CD4-positive, alpha-beta memory T cell (primary cell): ENCODE results near the gene ECE1. TPM values are rescaled to one million over a fixed set of nuclear protein-coding genes. Genes with fewer than 3 reads are reported as not detected.

ENCODE experiments used
- CTCF ChIA-PET: fragments of 350-600 bp; sonication (Branson Sonifier 250); formaldehyde crosslinking; loops from one replicate; lab custom pipeline; 2021; ENCODE audit warnings: inconsistent platforms; ENCODE audit not compliant: partially characterized antibody; lab: Charles Lee
- POLR2A ChIA-PET: fragments of 350-600 bp; sonication (Branson Sonifier 250); formaldehyde crosslinking; loops from one replicate; lab custom pipeline; 2021; ENCODE audit not compliant: partially characterized antibody; lab: Charles Lee
- DNase-seq, 5 donors: peaks; one replicate each; pipeline versions ENCODE4 v3.0.0 to v3.0.0-alpha.2; 2020 to 2022; ENCODE audit warnings: mixed read lengths in 1 of 5
- H3K27ac ChIP-seq: one replicate; pipeline ENCODE4 v1.7.0; 2013; ENCODE audit warnings: low read depth, low read length
- H3K27me3 ChIP-seq: 2 replicates; pipeline ENCODE4 v1.7.0; 2013; ENCODE audit warnings: mild to moderate bottlenecking, low read length, moderate library complexity; ENCODE audit not compliant: insufficient read depth
- H3K36me3 ChIP-seq: 2 replicates; pipeline ENCODE4 v1.7.0; 2013; ENCODE audit warnings: mild to moderate bottlenecking, low read length, moderate library complexity; ENCODE audit not compliant: insufficient read depth
- H3K4me1 ChIP-seq: 2 replicates; pipeline ENCODE4 v1.7.0; 2013; ENCODE audit warnings: mild to moderate bottlenecking, low read length, moderate library complexity; ENCODE audit not compliant: insufficient read depth
- H3K4me3 ChIP-seq, 2 donors: one replicate each; pipeline ENCODE4 v1.7.0; 2013; ENCODE audit warnings: low read length in 2 of 2, mild to moderate bottlenecking in 1 of 2
- H3K9me3 ChIP-seq, 2 donors: one replicate each; pipeline ENCODE4 v1.7.0; 2013; ENCODE audit warnings: low read length in 2 of 2, control low read depth in 1 of 2; ENCODE audit not compliant: control insufficient read depth in 1 of 2
- H3K27ac Mint-ChIP-seq, 7 donors: one replicate each; pipeline ENCODE4 v1.8.0; 2020 to 2021; ENCODE audit warnings: mixed read lengths in 7 of 7, mild to moderate bottlenecking in 6 of 7, inconsistent platforms in 3 of 7, moderate library complexity in 3 of 7
- H3K27me3 Mint-ChIP-seq, 2 donors: one replicate each; pipeline ENCODE4 v1.8.0; 2020 to 2021; ENCODE audit warnings: mixed read lengths in 2 of 2
- H3K36me3 Mint-ChIP-seq, 2 donors: one replicate each; pipeline ENCODE4 v1.8.0; 2020 to 2021; ENCODE audit warnings: mixed read lengths in 2 of 2, inconsistent platforms in 1 of 2, mild to moderate bottlenecking in 1 of 2
- H3K4me1 Mint-ChIP-seq, 4 donors: one replicate each; pipeline ENCODE4 v1.8.0; 2020 to 2021; ENCODE audit warnings: mixed read lengths in 4 of 4, mild to moderate bottlenecking in 1 of 4
- H3K4me3 Mint-ChIP-seq, 8 donors: one replicate each; pipeline ENCODE4 v1.8.0; 2020 to 2021; ENCODE audit warnings: mixed read lengths in 8 of 8, mild to moderate bottlenecking in 7 of 8, moderate library complexity in 6 of 8, inconsistent platforms in 3 of 8
- H3K9me3 Mint-ChIP-seq, 8 donors: one replicate each; pipeline ENCODE4 v1.8.0; 2020 to 2021; ENCODE audit warnings: mixed read lengths in 8 of 8, mild to moderate bottlenecking in 5 of 8, inconsistent platforms in 3 of 8, moderate library complexity in 1 of 8
- intact Hi-C: fragments of 100-400 bp; cut with micrococcal nuclease; formaldehyde crosslinking; loops from one replicate; pipeline ENCODE4 v1.15.1; 2023
- polyA plus RNA-seq, 2 donors: library from polyadenylated mRNA; unstranded; fragments of 300-500 nt; fragmentation: Illumina TruSeq; gene quantifications; one replicate each; pipeline ENCODE4 v1.2.3, GENCODE V29; 2021
- total RNA-seq, 2 experiments: library from RNA; stranded (reverse); gene quantifications; one replicate each; pipeline ENCODE4 v1.2.3, GENCODE V29; 2021

ECE1 gene
- total and polyA plus RNA-seq, 4 experiments from 2014 or later, result 10.0 to 104 (median 75.6) TPM

DNA sequence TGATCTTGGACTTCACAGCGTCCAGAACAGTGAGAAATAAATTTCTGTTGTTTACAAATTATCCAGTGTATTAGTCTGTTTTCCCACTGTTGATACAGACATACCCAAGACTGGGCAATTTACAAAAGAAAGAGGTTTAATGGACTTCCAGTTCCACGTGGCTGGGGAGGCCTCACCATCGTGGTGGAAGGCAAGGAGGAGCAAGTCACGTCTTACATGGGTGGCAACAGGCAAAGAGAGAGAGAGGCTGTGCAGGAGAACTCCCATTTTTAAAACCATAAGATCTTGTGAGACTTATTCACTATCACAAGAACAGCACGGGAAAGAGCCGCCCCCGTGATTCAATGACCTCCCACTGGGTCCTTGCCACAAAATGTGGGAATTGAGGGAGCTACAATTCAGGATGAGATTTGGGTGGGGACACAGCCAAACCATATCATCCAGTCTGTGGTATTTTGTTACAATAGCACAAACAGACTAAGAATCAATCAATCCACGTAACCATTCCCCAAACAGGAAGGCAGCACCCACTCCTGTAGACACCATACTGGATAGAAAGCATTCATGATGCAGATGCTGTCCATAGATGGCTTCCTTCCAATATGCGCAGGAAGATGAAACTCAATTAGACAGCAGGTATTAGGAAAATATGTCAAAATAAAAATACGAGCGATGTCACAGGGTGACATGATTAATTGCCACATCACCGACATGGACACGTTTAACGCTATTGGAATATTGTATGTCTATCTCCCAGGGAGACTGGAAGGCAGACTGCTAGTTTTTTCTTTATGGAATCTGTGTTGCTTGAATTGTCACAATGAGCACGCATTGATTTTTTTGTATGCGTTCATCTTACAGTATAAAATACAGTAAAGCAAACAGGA lies 22.8 kb downstream of the ECE1 start:
- Mint-ChIP-seq H3K27me3 (no peaks in the 10 kb centered on the region), H3K9me3 (no peaks in the 10 kb centered on the region), H3K4me3 (no peak overlapping the region), H3K27ac (peak overlapping the region in 3 of 7 donors; percentile 42 to 78 (median 74)), H3K4me1 (peaks cover 9 to 36% (median 21%) of the 10 kb centered on the region in 4 donors), H3K36me3 (peaks cover 30 to 67% of the 10 kb centered on the region in 2 donors)
- H3K36me3 ChIP-seq, result peaks cover 57% of the 10 kb centered on the region
- H3K27ac ChIP-seq, result no peak overlapping the region
- H3K4me1 ChIP-seq, result peaks cover 24% of the 10 kb centered on the region
- H3K9me3 ChIP-seq, result no peaks in the 10 kb centered on the region
- POLR2A ChIA-PET, result interaction anchor here (0.7 to 1.1 kb wide), 2 partner anchors 27 to 42 kb away, joined by 3 read pairs; no protein-coding TSS in a partner anchor
- H3K27me3 ChIP-seq, result no peaks in the 10 kb centered on the region
- DNase-seq, result no peak
- CTCF ChIA-PET, result interaction anchor here (0.7 to 8.6 kb wide), 8 partner anchors 11 to 100 kb away, joined by 3 to 145 read pairs (median 60); partner anchors contain the start of gene ECE1
- no peak overlapping the region for H3K4me3 ChIP-seq
- intact Hi-C loops, result no loop called here

DNA sequence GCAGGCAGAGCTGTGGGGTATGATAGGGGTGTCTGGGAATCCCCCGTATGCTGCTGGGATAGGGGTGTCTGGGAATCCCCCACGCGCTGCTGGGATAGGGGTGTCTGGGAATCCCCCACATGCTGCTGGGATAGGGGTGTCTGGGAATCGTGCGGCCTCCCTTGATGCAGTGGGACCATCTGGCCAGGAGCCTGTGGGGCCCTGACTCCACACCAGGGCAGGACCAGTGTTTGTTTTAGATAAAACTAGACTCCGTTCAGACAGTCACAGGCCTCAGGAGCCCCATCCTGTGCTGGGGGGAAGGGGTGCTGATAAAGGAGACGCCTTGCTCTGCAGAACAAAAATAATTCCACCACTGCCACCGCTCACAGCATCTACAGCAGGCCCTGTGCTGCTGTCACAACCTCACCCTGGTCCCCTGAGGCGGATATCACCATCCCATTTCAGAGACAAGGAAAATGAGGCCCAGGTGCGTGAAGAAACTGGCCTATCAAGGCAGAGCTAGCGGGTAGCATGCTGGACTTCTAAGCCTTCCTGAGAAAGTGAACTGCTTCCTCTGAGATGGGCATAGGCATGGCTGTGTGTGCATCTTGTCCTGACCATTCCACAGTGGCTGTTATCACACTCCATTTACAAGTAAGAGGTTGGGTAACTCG lies 24.0 kb downstream of the ECE1 start:
- no peaks in the 10 kb centered on the region for H3K27me3 ChIP-seq
- CTCF ChIA-PET, result interaction anchor here (8.6 kb wide), 1 partner anchor 24 kb away, joined by 144 read pairs; the partner anchor contains the start of gene ECE1
- POLR2A ChIA-PET, result no interaction called here
- no peak overlapping the region for H3K27ac ChIP-seq
- peaks cover 51% of the 10 kb centered on the region for H3K36me3 ChIP-seq
- Mint-ChIP-seq H3K27ac (no peak overlapping the region), H3K4me1 (peaks cover 12 to 45% (median 22%) of the 10 kb centered on the region in 4 donors), H3K27me3 (no peaks in the 10 kb centered on the region), H3K4me3 (no peak overlapping the region), H3K9me3 (no peaks in the 10 kb centered on the region), H3K36me3 (peaks cover 23 to 65% of the 10 kb centered on the region in 2 donors)
- H3K4me1 ChIP-seq, result peaks cover 36% of the 10 kb centered on the region
- DNase-seq, result no peak
- no peaks in the 10 kb centered on the region for H3K9me3 ChIP-seq
- intact Hi-C loops, result no loop called here
- H3K4me3 ChIP-seq, result no peak overlapping the region

DNA sequence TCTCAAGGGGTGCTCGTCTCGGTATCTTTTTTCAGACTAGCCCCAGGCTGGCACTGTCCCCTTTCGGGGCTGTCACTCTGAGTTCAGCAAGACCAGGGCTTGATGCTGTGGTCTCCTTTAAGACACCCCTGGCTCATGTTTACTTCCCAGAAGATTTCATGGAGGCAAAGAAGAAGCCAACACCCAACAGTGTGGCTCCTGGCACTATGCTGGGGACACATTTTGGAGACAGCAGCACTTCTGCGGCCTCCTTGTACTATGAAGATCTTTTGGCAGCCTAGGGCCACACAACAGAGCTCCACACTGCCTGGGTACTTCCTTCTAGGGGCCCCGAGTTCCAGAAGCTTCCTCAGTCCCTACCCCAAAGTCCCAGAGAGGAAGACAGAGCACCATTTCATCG lies 24.6 kb downstream of the ECE1 start:
- Mint-ChIP-seq H3K9me3 (no peaks in the 10 kb centered on the region), H3K27ac (no peak overlapping the region), H3K27me3 (no peaks in the 10 kb centered on the region), H3K4me1 (peaks cover 17 to 47% (median 26%) of the 10 kb centered on the region in 4 donors), H3K4me3 (no peak overlapping the region), H3K36me3 (peaks cover 26 to 65% of the 10 kb centered on the region in 2 donors)
- no peak for DNase-seq
- ChIA-PET CTCF (interaction anchor here (2.1 kb wide), 1 partner anchor 103 kb away, joined by 7 read pairs; no protein-coding TSS in a partner anchor), POLR2A (no interaction called here)
- Histone ChIP-seq H3K9me3 (no peaks in the 10 kb centered on the region), H3K4me1 (peaks cover 35% of the 10 kb centered on the region), H3K27me3 (no peaks in the 10 kb centered on the region), H3K36me3 (peaks cover 47% of the 10 kb centered on the region), H3K4me3 (no peak overlapping the region), H3K27ac (no peak overlapping the region)
- intact Hi-C loops, result no loop called here

DNA sequence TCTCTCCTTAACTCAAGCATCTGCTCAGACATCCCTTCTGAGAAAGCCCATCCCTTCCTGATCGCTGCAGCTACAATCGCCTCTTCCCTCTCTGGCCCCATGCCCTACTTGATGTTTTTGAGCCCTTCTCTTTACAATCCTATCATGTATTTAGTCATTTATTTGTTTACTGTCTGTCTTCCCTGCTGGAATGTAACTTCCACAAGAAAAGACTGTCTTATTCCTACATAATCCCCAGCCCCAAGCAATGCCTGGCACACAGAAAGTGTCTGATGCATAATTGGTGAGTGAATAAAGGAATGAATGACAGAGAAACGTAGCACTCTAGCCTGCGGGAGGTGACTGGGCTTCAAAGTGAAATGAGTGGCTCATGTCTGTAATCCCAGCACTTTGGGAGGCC lies 25.4 kb downstream of the ECE1 start:
- ChIA-PET POLR2A (interaction anchor here (0.5 kb wide), 1 partner anchor 31 kb away, joined by 3 read pairs; no protein-coding TSS in a partner anchor), CTCF (interaction anchor here (2.1 kb wide), 1 partner anchor 103 kb away, joined by 7 read pairs; no protein-coding TSS in a partner anchor)
- H3K27me3 Mint-ChIP-seq, result no peaks in the 10 kb centered on the region
- Histone ChIP-seq H3K9me3 (no peaks in the 10 kb centered on the region), H3K27ac (no peak overlapping the region), H3K4me3 (no peak overlapping the region), H3K27me3 (no peaks in the 10 kb centered on the region), H3K36me3 (peaks cover 49% of the 10 kb centered on the region), H3K4me1 (peaks cover 35% of the 10 kb centered on the region)
- H3K4me3 Mint-ChIP-seq, result peak overlapping the region in 2 of 8 donors; percentile 12 to 39
- peaks cover 14 to 47% (median 25%) of the 10 kb centered on the region in 4 donors for H3K4me1 Mint-ChIP-seq
- no peaks in the 10 kb centered on the region for H3K9me3 Mint-ChIP-seq
- peaks cover 26 to 65% of the 10 kb centered on the region in 2 donors for H3K36me3 Mint-ChIP-seq
- intact Hi-C loops, result no loop called here
- H3K27ac Mint-ChIP-seq, result peak overlapping the region in 3 of 7 donors; percentile 48 to 77 (median 59)
- no peak for DNase-seq

DNA sequence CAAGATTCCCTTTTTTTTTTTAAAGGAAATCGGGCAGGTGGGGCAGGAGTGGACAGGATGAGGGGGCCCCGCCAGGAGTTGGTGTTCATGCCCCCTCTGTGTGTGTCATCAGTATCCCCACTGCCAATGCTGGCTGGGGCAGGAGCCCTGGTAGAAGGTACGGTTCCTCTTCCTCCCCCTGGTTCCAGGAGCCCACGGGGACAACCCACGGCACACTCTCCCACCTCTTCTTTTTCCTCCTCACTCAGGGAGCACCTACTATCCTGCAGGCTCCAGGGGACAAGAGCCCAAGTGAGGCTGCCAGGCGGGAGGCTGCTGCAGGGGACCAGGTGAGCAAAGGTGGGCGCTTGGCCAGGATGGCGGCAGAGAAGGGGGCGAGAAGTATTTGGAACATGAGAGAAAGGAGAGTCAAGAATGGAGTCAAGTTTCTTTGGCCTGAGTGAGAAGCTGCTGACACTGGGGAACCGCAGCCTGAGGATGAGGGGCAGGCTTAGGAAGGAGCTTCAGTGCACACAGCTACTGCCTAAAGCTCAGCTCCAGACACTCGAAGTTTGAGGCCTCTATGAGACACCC lies 26.5 kb downstream of the ECE1 start:
- Histone ChIP-seq H3K27ac (no peak overlapping the region), H3K9me3 (no peaks in the 10 kb centered on the region), H3K27me3 (no peaks in the 10 kb centered on the region), H3K4me1 (peaks cover 39% of the 10 kb centered on the region), H3K4me3 (no peak overlapping the region), H3K36me3 (peaks cover 43% of the 10 kb centered on the region)
- DNase-seq, result no peak
- intact Hi-C loops, result no loop called here
- Mint-ChIP-seq H3K36me3 (peaks cover 31 to 65% of the 10 kb centered on the region in 2 donors), H3K27me3 (no peaks in the 10 kb centered on the region), H3K9me3 (no peaks in the 10 kb centered on the region), H3K27ac (peak overlapping the region in 1 of 7 donors; percentile 37), H3K4me1 (peaks cover 18 to 54% (median 30%) of the 10 kb centered on the region in 4 donors), H3K4me3 (no peak overlapping the region)
- ChIA-PET POLR2A (no interaction called here), CTCF (interaction anchor here (2.1 kb wide), 1 partner anchor 105 kb away, joined by 7 read pairs; no protein-coding TSS in a partner anchor)

DNA sequence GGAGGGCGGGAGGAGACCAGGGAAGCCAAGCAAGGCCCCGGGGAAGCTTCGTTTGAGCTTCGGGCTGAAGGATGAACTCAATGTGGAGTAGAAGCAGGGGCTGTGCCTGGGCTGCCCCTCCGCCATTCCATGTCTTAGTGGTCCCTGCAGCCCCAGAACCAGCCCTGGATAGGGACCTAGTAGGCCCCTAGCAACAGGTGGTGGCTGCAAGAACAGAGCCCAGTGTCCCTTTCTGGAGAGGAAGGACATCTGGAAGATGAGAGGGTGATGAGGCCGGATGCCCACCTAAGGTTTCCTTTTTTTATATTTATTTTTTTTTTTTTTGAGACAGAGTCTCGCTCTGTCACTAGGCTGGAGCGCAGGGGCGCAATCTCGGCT lies 27.2 kb downstream of the ECE1 start:
- Histone ChIP-seq H3K27ac (no peak overlapping the region), H3K9me3 (no peaks in the 10 kb centered on the region), H3K4me3 (no peak overlapping the region), H3K36me3 (peaks cover 36% of the 10 kb centered on the region), H3K27me3 (no peaks in the 10 kb centered on the region), H3K4me1 (peaks cover 46% of the 10 kb centered on the region)
- POLR2A ChIA-PET, result no interaction called here
- Mint-ChIP-seq H3K9me3 (no peaks in the 10 kb centered on the region), H3K36me3 (peaks cover 35 to 69% of the 10 kb centered on the region in 2 donors), H3K27ac (peak overlapping the region in 4 of 7 donors; percentile 19 to 82 (median 40)), H3K4me3 (no peak overlapping the region), H3K4me1 (peaks cover 25 to 57% (median 37%) of the 10 kb centered on the region in 4 donors), H3K27me3 (no peaks in the 10 kb centered on the region)
- intact Hi-C loops, result no loop called here
- CTCF ChIA-PET, result interaction anchor here (1.3 to 12.1 kb wide), 2 partner anchors 7 to 60 kb away, joined by 3 to 145 read pairs; no protein-coding TSS in a partner anchor
- DNase-seq, result no peak
